Osteoblast (primary cell): ENCODE measurements around the gene CWC25. TPM values are rescaled to one million over a fixed set of nuclear protein-coding genes. Genes with fewer than 3 reads are reported as not detected.

Source experiments
- DNase-seq: peaks from one replicate; pipeline ENCODE4 v3.0.0; 2011; ENCODE audit warnings: low spot score, mixed read lengths; ENCODE audit not compliant: insufficient read length; ENCODE audit errors: missing footprints
- H2AFZ ChIP-seq: 2 replicates; pipeline ENCODE4 v1.6.0; 2011; ENCODE audit warnings: mild to moderate bottlenecking, low read length
- H3K27ac ChIP-seq: 2 replicates; pipeline ENCODE4 v1.5.1; 2011; ENCODE audit warnings: mild to moderate bottlenecking, low read depth, low read length, moderate library complexity
- H3K27me3 ChIP-seq: 2 replicates; pipeline ENCODE4 v1.6.0; 2012; ENCODE audit warnings: mild to moderate bottlenecking, control low read depth, inconsistent platforms, low read length, moderate library complexity; ENCODE audit not compliant: insufficient read depth
- H3K36me3 ChIP-seq: 2 replicates; pipeline ENCODE4 v1.5.1; 2011; ENCODE audit warnings: mild to moderate bottlenecking, low read length, control low read depth, moderate library complexity; ENCODE audit not compliant: insufficient read depth
- H3K4me1 ChIP-seq: 2 replicates; pipeline ENCODE4 v1.5.1; 2011; ENCODE audit warnings: mild to moderate bottlenecking, low read length, control low read depth, moderate library complexity; ENCODE audit not compliant: insufficient read depth
- H3K4me2 ChIP-seq: 2 replicates; pipeline ENCODE4 v1.6.0; 2011; ENCODE audit warnings: mild to moderate bottlenecking, low read length; ENCODE audit not compliant: insufficient read depth
- H3K4me3 ChIP-seq: fragments of 200-600 bp; sonication (generic); 3 replicates; pipeline ENCODE4 v1.5.1; 2012; ENCODE audit warnings: mild to moderate bottlenecking, low read length, inconsistent platforms; ENCODE audit not compliant: insufficient read depth
- H3K79me2 ChIP-seq: 2 replicates; pipeline ENCODE4 v1.6.0; 2012; ENCODE audit warnings: mild to moderate bottlenecking, low read length, control low read depth, inconsistent platforms; ENCODE audit not compliant: insufficient read depth
- H3K9me3 ChIP-seq: 2 replicates; pipeline ENCODE4 v1.5.1; 2011; ENCODE audit warnings: low read depth, low read length, control low read depth
- H4K20me1 ChIP-seq: 2 replicates; pipeline ENCODE4 v1.6.0; 2012; ENCODE audit warnings: mild to moderate bottlenecking, low read length, control low read depth; ENCODE audit not compliant: insufficient read depth
- CTCF ChIP-seq: IDR thresholded peaks from 2 replicates; pipeline ENCODE4 v1.5.1; 2011; ENCODE audit warnings: mild to moderate bottlenecking, low read depth, low read length, moderate library complexity; ENCODE audit errors: extremely low read depth
- total RNA-seq: library from RNA; depleted of rRNA; stranded (reverse); fragments of >200 nt; gene quantifications from 2 replicates; pipeline ENCODE4 v1.2.3, GENCODE V29; 2012

Gene CWC25
- total RNA-seq, 1 donor = 10.9 TPM

GRCh38 chr17:38848939-38849605 lies 24.0 kb upstream of the CWC25 start:
- peaks cover 55% of the 10 kb centered on the region for H4K20me1 ChIP-seq
- H3K4me2 ChIP-seq = no peak overlapping the region
- peaks cover 56% of the 10 kb centered on the region for H3K36me3 ChIP-seq
- H3K27me3 ChIP-seq = no peaks in the 10 kb centered on the region
- no peak overlapping the region for H3K4me3 ChIP-seq
- peaks cover 17% of the 10 kb centered on the region for H3K4me1 ChIP-seq
- no peak for TF ChIP-seq CTCF
- H3K27ac ChIP-seq = no peak overlapping the region
- H2AFZ ChIP-seq = no peak overlapping the region
- H3K9me3 ChIP-seq = no peaks in the 10 kb centered on the region
- H3K79me2 ChIP-seq = peaks cover 34% of the 10 kb centered on the region
- no peak for DNase-seq

GRCh38 chr17:38848557-38848891 lies 23.4 kb upstream of the CWC25 start:
- H3K27me3 ChIP-seq = no peaks in the 10 kb centered on the region
- H3K36me3 ChIP-seq = peaks cover 56% of the 10 kb centered on the region
- peaks cover 55% of the 10 kb centered on the region for H4K20me1 ChIP-seq

DNA sequence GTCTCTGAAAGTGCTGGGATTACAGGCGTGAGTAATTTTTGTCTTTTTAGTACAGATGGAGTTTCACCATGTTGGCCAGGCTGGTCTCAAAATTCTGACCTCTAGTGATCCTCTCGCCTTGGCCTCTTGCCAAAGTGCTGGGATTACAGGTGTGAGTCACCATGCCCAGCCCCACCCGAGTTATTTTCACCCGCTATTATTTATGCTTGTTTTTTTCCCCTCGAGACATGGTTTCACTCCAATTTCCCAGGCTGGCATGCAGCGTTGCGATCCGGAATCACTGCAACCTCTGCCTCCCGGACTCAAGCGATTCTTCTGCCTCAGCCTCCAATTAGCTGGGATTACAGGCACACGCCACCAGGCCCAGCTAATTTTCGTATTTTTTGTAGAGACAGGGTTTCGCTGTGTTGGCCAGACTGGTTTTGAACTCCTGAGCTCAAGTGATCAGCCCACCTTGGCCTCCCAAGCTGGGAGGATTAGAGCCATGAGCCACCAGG lies 19.2 kb upstream of the CWC25 start:
- Histone ChIP-seq H3K4me1 (no peaks in the 10 kb centered on the region), H3K79me2 (no peaks in the 10 kb centered on the region), H3K27ac (no peak overlapping the region), H3K36me3 (peaks cover 21% of the 10 kb centered on the region), H3K9me3 (no peaks in the 10 kb centered on the region), H2AFZ (no peak overlapping the region), H4K20me1 (peaks cover 14% of the 10 kb centered on the region), H3K27me3 (no peaks in the 10 kb centered on the region), H3K4me3 (no peak overlapping the region), H3K4me2 (no peak overlapping the region)
- no peak for DNase-seq
- TF ChIP-seq CTCF = no peak

More at GRCh38 chr17:38848557-38848891, 23.4 kb upstream of the CWC25 start:
- no peak overlapping the region for H3K4me3 ChIP-seq
- H3K4me2 ChIP-seq = no peak overlapping the region
- no peaks in the 10 kb centered on the region for H3K9me3 ChIP-seq
- TF ChIP-seq CTCF = no peak
- DNase-seq = no peak
- H3K4me1 ChIP-seq = peaks cover 17% of the 10 kb centered on the region
- H2AFZ ChIP-seq = no peak overlapping the region
- no peak overlapping the region for H3K27ac ChIP-seq
- peaks cover 33% of the 10 kb centered on the region for H3K79me2 ChIP-seq

GRCh38 chr17:38825762-38826247 lies 684 bp upstream of the CWC25 start:
- no peaks in the 10 kb centered on the region for H3K9me3 ChIP-seq
- no peaks in the 10 kb centered on the region for H4K20me1 ChIP-seq
- peak overlapping the region; percentile 100 for H3K4me3 ChIP-seq
- no peak for DNase-seq
- H3K4me1 ChIP-seq = peaks cover 15% of the 10 kb centered on the region
- peak overlapping the region; percentile 100 for H3K27ac ChIP-seq
- peaks cover 2% of the 10 kb centered on the region for H3K36me3 ChIP-seq
- peak overlapping the region; percentile 98 for H3K4me2 ChIP-seq
- H3K27me3 ChIP-seq = no peaks in the 10 kb centered on the region
- H2AFZ ChIP-seq = peak overlapping the region; percentile 95
- no peak for TF ChIP-seq CTCF
- peaks cover 40% of the 10 kb centered on the region for H3K79me2 ChIP-seq
